Fibroblast of skin of abdomen (primary cell): ENCODE results near the gene TUBB. TPM values are rescaled to one million over a fixed set of nuclear protein-coding genes. Genes with fewer than 3 reads are reported as not detected.

Source experiments
- DNase-seq: peaks from one replicate; pipeline ENCODE4 v3.0.0-alpha.2; 2013
- polyA plus RNA-seq, 2 experiments: library from polyadenylated mRNA; unstranded; fragments of 120-200 nt; gene quantifications; one replicate each; pipeline ENCODE4 v1.2.1, GENCODE V29; 2013; ENCODE audit not compliant: insufficient read length in 2 of 2

TUBB gene
- 1,481 TPM for polyA plus RNA-seq (2013, experiment 1 of 2; ENCODE audit: insufficient read length)
- polyA plus RNA-seq (2013, experiment 2 of 2; ENCODE audit: insufficient read length): 1,474 TPM

DNA sequence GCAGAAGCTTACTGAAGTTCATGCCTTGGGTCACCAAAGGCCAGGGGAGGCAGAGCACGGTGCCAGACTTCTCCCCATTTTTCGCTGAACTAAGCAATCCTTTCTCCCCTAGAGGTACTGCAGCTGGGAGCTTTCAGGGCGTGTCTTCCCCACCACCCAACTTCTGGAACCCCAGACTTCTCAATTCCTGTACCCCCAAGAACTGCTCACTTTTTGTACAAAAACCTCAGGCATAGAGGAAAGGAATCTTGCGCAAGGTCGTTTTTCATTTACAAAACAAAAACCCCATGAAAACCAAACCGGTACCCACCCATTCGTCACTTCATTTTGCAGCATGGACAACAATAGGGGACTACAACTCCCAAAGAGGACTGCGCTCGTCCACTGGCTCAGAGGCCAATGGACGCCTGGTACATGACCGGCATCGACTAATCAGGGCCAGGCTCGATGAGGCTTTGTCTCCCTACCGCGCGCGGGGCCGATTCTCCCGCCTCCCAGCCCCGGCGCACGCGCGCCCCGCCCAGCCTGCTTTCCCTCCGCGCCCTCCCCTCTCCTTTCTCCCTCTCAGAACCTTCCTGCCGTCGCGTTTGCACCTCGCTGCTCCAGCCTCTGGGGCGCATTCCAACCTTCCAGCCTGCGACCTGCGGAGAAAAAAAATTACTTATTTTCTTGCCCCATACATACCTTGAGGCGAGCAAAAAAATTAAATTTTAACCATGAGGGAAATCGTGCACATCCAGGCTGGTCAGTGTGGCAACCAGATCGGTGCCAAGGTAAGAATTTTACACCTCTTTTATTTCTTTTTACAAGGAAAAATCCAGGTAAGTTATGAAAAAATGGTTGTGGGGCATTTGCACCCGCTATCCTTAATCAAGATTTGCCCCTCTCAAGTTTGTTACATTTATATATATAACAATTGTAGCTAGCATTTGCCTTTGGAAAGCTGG lies at the start of gene TUBB:
TUBB (plus strand) TSS at position 562 of the 947 bp plus-strand sequence; CDS start at position 717, 155 bp downstream.
- DNase-seq: peak; percentile 99

DNA sequence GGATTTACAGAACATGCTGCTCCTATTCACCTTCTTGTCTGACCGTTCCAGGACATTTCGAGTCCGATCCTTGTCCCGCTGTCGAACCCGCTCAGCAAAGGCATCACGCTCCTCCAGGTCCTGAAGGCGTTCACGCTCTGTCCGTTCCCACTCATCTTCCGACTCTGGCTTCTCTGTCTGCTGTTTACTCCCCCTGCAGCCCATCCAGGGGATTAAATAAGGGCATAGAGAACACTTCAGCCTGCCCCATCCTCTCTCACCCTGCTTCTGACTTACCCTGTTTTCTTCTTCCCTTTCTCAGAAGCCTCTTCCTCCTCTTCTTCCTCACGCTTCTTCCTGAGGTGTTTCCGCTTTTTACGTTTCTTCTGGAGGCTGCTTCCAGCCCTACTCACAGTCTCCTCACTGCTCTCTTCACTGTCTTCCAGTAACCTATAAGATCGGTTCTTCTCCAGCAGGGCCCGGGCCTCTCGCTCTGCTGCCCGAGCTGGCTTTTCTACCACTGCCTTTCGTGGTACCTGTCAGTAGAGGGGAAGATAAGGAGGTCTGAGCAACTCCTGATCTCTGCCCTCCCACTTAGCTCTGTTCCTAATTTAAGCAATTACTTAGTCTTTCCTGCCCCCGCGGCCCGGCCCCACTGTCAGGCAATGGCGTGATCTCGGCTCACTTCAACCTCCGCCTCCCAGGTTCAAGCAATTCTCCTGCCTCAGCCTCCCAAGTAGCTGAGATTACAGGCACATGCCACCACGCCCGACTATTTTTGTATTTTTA lies 49.2 kb upstream of the TUBB start:
- DNase-seq: no peak

DNA sequence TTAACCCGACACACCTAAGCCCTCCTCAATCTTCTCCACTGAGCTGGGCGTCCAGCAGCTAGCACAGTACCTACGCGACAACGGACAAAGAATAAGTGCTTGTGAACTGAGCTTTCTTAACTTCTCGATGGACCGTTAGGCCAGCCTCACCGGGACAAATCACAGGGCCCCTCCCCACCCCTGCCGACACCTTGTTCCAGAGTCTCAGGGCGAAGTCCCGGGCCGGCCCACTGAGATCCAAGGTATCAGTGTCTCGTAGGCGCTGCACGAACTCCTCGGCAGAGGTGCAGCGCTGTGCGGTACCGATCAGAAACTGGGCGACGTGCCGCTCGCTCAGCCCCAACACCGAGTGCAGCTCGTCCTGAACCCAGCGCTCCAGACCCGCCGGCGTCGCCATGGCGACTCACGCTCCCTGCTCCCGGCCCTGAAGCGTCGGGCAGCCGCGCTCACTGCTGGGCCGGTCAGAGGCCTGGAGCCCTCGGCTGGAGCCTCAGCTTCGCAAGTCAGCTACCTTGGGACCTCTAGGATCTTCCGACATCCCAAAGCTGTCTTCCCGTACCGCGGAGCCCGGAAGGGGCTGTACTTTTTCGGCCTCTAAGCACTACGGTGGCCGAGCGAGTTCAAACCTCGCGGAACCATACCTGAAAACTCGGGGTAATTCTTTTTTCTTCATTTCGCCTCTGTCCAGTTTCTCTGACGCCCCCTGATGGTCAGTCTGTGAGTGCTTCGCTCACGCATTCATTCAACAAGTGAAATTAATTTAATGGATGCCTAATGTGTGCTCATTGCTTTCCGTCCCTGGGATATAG lies 47.5 kb upstream of the TUBB start, which contains the start of gene DHX16:
DHX16 (minus strand) TSS at position 562 of the 809 bp plus-strand sequence; CDS start at position 397, 165 bp downstream.
- peak; percentile 98 for DNase-seq

DNA sequence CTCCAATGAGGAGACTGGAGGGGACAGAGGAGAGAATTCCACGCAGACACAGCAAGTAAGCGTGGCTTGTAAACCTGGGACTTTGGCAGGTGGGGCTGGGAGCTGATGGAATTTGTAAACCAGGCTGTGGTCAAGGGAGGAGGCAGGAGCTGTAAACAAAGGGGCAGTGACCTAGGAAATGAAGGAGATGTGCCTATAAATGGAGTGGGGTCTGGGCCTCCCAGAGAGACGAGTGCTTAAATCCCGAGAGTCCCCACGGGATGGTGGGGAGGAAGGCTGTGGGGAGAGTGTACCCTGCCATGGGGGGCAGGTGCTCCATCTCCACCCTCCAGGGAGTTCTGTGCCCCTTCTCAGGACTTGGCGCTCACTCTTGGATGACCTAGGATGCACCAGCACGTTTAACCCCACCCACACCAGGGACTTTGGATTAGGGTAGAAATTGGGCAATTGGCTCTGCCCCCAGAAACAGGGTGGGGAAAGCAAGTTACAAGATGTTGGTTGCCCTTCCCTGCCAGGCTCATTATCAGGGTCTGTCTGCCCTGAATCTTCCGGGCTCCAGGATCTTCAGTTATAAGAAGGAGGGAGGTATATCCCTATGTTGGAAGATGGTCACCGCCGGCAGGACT lies 43.4 kb upstream of the TUBB start:
- DNase-seq: no peak

DNA sequence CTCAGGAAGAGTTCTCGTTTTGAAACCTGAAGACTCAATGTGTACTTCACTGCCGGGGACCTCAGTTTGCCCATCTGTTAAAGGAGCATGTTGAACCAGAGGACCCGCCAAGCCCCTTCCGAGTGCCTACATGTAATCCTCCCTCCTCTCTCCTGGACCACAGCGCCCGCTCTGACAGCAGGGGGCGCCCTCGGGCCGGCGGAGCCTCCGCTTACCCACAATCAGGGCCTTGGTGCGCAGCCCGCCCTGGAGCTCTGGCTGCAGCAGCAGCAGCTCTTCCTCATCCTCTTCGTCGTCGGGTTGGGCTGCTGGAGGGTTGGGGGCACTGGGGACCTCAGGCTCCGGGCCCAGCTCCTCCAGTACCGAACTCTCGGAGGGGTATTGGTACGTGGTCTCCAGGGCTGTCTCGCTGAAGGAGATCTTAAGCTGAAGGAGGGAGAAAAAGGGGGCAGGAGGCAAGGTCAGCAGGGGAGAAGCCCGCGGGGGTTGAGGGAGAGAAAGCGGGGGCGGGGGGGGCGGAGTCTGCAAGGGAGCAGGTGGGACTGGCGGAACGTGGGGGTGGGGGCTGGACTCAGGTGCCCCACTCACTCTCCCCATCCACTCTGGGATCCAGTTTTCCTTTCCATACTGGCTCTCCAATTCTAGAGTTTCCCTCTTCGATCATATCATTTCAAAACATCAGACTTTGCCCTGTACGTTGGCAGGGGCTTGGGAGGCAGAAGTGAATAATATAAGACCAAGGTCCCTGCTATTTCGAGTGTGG lies 41.0 kb upstream of the TUBB start:
- peak; percentile 68 for DNase-seq

DNA sequence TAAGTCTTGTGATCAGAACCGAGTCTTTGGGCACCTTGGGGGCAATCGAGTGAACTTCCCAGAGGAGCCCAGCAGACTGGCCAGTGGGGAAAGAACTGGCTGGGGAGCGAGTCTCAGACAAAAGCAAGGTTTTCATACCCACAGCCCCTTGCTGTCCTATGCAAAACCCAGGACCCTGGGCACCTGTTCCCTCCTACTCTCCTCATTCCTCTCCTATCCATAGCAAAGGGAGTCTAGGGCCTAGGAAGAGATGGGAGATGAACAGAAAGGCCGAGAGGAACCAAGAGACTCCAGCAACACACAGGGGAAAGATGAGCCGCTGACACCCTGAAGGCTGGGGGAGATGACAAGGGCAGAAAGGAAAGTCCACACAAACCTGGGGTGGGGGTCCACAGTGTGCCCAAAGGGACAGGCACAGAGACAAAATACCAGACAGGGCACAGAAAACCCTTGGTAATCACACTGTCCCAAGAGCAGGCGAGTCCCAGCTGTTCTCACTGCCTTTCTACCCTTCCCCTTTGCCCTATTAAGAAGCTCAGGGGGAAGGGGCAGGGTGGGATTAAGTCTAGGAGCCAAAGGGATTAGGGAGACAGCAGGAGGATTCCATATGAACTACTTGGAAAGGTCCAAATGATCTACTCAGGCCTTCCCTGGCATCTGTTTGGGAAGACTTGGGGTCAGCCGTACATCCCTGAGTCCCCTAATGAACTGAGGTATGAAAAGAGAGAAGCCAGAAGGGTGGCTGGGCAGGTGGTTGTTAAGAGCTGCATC lies 40.2 kb upstream of the TUBB start:
- no peak for DNase-seq

DNA sequence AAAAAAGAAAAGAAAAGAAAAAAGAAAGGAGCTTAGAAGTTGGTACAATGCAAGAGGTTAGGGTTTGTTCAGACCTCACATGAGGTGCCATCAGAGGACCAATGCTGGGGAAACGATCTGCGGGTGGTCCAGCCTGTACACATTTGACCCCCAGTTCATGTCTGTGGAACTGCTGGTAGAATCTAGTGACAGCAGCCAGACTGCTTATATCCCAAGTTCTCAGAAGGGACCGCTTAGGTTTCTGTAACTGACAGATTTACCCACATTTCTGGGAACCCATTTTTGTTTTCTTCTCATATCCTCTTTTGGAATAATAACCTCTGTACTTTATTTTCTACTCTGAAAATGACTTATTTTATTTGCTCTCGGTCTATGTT lies 38.4 kb upstream of the TUBB start:
- no peak for DNase-seq

DNA sequence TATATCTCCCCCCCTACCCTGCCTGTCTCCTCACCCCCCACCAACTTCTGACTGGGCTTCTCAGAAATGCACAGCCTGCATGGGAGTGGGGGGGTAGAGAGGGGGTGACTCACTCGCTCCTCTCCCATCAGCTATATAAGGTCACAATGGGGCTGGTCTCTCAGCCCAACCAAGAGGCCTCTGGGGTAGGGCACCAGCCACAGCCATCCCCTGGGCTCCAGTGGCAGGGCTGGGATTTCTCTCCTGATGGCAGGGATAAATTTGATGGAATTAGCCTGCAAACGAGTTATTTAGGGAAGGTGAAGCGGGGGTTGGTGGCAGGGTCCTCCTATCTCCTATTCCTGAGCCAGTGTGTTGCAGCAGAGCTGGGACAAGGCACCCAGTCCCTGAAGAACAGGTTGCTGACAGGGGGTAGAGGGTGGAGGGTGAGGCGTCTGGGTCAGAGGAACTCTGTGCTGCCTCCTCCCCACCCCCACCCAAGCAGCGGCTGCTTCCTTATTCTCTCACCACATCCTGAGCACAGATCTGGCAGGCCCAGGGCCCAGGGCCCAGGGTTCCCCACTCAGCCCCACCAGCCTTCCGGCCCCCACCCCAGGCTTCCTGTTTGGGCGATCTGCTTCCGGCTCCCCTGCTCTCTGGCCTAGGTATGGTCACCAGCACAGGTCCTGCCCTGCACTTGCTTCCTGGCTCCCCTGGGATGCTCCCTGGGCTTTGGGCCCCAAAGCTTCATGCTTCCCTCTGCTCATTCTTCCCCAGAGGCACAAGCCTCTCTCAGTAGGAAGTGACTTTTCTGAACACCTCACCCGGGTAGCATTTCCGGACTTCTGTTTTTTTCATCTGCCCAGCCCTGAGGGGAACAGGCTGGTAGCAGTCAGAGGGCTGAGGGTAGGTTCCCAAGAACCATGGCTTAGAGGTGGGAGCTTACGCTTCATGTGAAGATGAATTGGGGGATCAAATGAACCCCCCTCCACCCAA lies 37.7 kb upstream of the TUBB start:
- DNase-seq: peak; percentile 95

DNA sequence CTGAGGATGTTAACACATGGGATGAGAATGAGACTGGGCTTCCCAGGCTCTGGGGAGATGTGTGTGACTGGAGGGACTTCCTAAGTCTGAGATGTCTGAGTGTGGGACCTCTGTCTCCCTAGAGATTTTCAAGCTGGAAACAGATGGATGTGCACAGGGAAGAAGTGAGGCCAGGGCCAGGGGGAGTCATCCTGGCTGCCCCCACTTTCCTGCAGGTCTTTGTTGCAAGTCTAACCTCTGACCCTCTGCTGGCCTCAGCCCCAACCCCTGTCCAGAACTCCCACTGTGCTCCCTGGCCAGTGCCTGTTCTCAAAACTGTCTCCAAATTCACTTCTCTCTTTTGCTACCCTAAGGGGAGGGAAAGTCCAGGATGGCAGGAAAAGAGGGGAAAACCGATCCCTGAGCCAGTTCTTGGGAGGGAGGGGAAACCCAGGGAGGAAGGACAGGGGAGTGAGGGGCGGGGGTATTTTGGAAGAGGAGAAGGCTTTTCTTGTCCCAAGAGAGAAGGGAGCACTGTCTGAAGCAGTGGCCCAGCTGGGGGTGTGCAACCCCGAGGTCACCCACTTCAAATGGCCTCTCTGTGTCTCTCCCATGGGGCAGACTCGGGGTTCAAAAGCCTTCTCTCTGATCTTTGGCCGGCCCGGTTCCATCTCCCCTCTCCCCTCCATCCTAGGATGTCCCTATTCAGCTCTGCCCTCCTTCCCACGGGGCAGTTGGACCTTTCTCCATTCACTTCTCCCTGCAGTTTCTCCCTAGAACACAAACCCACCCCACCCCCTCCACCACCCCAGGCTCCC lies 36.8 kb upstream of the TUBB start:
- DNase-seq: no peak

DNA sequence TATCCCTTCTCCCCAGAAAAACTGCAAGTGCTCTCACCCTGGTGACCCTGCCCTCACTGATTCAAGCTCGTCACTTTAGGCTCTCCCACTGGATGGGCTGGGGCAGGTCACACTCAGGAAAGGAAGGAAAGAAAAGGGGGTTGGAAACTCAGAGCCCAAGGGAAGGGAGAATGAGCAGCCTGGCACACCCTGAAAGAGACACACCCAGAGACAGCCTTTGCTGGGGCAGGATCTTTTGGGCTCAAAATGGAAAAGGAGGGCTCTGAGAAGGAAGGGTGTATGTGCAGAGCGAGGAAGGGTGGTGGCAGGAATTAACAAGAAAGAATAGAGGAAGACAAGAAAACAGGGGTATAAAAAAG lies 36.2 kb upstream of the TUBB start:
- no peak for DNase-seq

DNA sequence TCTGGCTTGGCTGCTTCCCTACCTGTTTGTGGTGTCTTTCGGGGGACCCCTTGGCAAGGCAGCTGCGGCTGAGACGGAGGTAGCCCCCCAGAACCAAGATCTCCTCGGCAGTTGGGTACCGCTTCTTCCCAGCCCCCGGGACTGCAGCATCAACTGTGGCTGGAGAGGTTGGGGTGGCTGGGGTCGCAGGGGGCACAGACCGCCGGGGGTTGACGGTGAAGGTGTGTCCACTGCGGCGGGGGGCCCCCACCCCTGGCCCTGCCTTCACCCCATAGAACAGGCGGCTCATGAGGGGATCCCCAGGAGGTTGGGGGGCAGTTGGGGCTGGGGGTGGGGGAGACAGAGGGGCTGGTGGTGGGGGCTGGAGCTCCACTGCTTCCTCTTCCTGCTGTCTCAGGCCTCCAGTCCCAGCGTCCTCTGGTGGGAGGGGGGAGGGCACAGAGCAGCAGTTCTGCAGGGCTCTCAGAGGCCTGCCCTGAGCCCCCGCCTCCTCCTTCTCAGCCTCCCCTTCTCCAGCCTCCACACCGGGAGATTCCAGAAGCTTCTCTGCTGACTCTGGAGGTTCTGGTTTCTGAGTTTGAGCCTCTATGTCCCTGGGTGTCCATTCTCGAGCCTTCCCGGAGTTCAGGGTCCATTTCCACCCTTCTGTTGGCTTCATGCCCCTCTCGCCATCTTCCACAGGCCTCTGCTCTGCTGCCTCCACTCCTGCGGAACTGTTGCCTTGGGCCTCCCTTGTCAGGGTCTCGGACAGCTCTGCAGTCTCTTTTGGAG lies 35.6 kb upstream of the TUBB start:
- peak; percentile 42 for DNase-seq

DNA sequence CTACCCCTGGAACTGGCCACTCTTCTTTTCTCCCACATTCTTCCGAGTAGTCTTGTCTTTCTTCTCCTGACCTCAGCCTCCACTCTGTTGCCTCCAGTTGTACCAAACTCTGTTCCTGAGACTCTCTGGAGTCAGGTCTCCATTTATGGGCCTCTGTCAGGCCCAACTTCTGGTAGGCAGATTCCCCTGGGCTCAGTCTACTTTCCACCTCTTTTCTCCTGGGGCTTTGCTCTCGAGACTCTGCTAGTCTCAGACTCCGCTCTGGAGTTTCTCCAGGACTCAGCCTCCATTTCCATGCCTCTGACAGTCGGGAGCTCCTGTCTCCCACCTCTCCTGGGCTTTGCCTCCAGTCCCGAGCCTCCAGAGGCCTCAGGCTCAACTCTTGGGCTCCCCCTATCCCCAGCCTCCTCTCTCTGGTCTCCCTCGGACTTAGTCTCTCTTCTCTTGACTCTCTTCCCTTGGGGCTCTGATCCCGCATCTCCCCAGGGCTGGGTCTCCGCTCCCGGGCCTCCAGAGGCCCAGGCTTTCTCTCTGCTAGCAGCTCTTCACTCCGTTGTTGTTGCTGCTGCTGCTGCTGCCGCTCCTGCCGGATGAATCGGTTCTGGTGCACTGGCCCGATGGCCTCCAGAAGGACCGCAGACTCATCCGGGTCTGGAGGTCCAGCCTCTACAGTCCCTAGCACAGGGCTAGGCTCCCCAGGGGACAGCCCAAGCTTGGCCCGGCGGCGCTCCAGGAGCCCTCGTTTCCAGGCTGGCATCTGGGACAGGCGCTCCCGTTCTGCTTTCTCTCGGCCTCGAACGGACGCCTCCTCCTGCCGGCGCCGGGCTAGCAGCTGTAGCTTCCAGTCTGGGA lies 34.8 kb upstream of the TUBB start:
- peak; percentile 25 for DNase-seq

DNA sequence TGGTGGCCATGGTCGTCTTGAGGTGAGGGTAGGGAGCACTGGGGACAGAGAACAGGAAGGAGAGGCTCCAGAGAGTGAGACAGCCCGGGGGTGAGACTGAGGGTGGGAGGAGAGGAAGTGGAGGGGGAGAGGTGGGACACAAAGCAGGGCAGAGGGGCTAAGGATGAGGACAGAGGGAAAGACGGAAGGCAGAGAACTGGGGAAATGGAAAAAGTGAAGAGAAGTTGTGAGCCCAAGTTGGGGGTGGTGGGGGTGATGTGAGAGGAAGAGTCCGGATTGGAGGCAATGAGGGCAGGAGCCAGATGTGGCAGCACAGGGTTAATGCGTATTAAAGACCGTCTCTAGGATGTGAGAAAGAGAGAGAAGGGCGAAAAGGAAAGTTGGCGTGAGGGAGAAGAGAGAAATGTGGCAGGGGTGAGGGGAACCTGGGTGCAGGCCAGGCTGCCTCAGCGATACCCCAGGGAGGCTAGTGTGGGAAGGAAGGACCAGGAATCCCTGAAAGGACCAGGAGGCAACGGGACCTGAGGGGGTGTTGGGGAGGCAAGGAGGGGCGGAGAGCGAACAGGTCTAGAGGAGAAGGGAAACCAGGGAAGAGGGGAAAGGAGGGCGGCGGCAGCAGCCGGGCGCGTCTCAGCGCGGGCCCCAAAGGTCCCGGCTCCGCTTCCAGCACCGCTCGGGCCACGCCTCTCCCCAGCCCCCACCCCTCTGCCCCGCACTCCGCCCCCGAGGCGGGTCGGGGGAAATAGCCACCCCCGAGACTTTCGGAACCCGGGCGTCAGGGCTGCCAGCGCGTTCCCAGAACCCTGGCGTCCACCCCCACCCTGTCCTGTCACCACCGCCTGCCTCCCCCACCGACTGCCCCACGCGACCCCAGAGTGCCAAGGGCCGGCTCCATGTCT lies 33.9 kb upstream of the TUBB start, which contains the start of gene PPP1R18:
PPP1R18 (minus strand) TSS at position 637 of the 899 bp plus-strand sequence; CDS start at position 10, 627 bp downstream.
- DNase-seq: peak; percentile 67

DNA sequence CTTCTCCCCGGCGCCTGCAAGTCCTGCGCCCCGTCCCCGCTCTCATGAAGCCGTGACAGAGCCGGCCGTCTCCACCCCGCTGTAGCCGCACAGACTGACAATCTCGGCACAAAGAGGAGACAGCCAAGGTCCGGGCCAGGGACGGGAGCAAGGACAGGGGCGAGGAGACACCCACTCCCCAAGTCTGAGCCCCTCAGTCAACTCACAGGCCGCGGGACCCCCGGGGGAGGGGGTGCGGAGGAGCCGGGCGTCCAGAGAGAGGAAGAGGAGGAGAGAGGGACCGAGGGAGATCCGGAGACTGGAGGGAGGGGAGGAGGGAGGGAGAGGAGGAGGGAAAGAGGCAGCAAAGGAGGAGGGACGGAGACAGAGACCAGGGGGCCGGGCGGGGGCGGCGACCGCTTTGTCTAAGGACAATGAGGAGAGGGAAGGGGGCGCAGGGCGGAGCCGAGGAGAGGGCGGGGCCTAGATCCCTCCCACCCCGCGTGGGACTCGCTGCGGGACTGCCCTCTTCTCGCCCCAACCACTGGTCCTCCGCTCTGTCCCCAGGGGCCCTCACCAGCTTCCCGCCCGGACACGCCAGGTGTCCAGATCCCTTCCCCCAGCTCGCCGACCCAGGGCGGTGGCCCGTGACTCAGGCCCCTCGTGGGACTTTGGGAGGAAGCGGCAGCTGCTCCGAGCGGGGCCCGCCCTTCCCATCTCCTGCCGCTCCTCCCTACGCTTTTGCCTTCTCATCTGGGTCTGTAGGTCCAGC lies 33.1 kb upstream of the TUBB start:
- DNase-seq: peak; percentile 97
